A549 treated with CORT108297 at 1 μM for 4 hours (cell line): ENCODE measurements around the gene GFER. TPM values are rescaled to one million over a fixed set of nuclear protein-coding genes. Genes with fewer than 3 reads are reported as not detected.

Experiments
- total RNA-seq: library from RNA; stranded (reverse); fragments of 200-300 nt; extraction: Qiagen RNA extraction; gene quantifications from 5 replicates; pipeline ENCODE4 v1.2.3, GENCODE V29; 2022

Gene GFER
- 21.3 to 45.6 TPM (median 42.0 TPM) in 5 replicates for total RNA-seq

GRCh38 chr16:1983544-1984346 lies at the start of gene GFER:
TSS of gene GFER (plus strand) at chr16:1984193. CDS start at chr16:1984219, 26 bp downstream.

GRCh38 chr16:1942810-1943726 lies 40.9 kb upstream of the GFER start, which contains the start of gene MSRB1:
TSS of gene MSRB1 (minus strand) at chr16:1943199. CDS start at chr16:1943156, 43 bp downstream.

GRCh38 chr16:1959269-1960039 lies 24.5 kb upstream of the GFER start, which contains the start of gene NDUFB10:
TSS of gene NDUFB10 (plus strand) at chr16:1959538. CDS start at chr16:1959625, 87 bp downstream.

GRCh38 chr16:1964506-1965395 lies 19.2 kb upstream of the GFER start, which contains the start of gene RPS2:
TSS of gene RPS2 (minus strand) at chr16:1964826. CDS start at chr16:1964625, 201 bp downstream.

GRCh38 chr16:1966460-1966859 lies 17.5 kb upstream of the GFER start, which contains the start of gene RNF151:
TSS of gene RNF151 (plus strand) at chr16:1966856. CDS start at chr16:1966882, 26 bp downstream.

GRCh38 chr16:1971796-1972489 lies 12.1 kb upstream of the GFER start, which contains the start of gene TBL3:
TSS of gene TBL3 (plus strand) at chr16:1972053. CDS start at chr16:1972165, 112 bp downstream.

GRCh38 chr16:1981398-1981836 lies 2.6 kb upstream of the GFER start, which contains the start of gene NOXO1:
TSS of gene NOXO1 (minus strand) at chr16:1981469. CDS start at chr16:1981179, 290 bp downstream.

GRCh38 chr16:1989209-1990100 lies 5.5 kb downstream of the GFER start, which contains the start of gene SYNGR3:
TSS of gene SYNGR3 (plus strand) at chr16:1989970. CDS start at chr16:1990103, 133 bp downstream.

GRCh38 chr16:2009791-2010510 lies 26.0 kb downstream of the GFER start, which contains the start of gene ZNF598:
TSS of gene ZNF598 (minus strand) at chr16:2009821.

GRCh38 chr16:2019518-2019920 lies 35.5 kb downstream of the GFER start, which contains the start of gene NPW:
TSS of gene NPW (plus strand) at chr16:2019785.

GRCh38 chr16:2026461-2027023 lies 42.5 kb downstream of the GFER start, which contains the start of gene NHERF2:
TSS of gene NHERF2 (plus strand) at chr16:2026902. CDS start at chr16:2027006, 104 bp downstream.

Other genes with a start within 250 kb of the GFER start
- gene NME3, start 212.7 kb upstream of the GFER start, total RNA-seq, result 28.9 to 70.0 TPM (median 65.7 TPM) in 5 replicates
- 5.2 to 12.2 TPM (median 10.1 TPM) in 5 replicates for gene EME2, start 211.4 kb upstream of the GFER start, total RNA-seq
- 153 to 277 TPM (median 252 TPM) in 5 replicates for gene MRPS34, start 211.1 kb upstream of the GFER start, total RNA-seq
- gene SPSB3, start 201.6 kb upstream of the GFER start, total RNA-seq, result 15.2 to 28.8 TPM (median 25.6 TPM) in 5 replicates
- 57.1 to 94.6 TPM (median 90.2 TPM) in 5 replicates for gene NUBP2, start 201.2 kb upstream of the GFER start, total RNA-seq
- 0.04 to 0.13 TPM (median 0.08 TPM) in 3 of 5 replicates, not detected in the others for gene IGFALS, start 190.5 kb upstream of the GFER start, total RNA-seq
- gene HAGH, start 157.4 kb upstream of the GFER start, total RNA-seq, result 58.3 to 76.8 TPM (median 69.0 TPM) in 5 replicates
- gene FAHD1, start 157.0 kb upstream of the GFER start, total RNA-seq, result 47.7 to 53.9 TPM (median 52.3 TPM) in 5 replicates
- gene MEIOB, start 112.0 kb upstream of the GFER start, total RNA-seq, result 1.7 to 2.3 TPM (median 1.9 TPM) in 5 replicates
- gene HS3ST6, start 65.8 kb upstream of the GFER start, total RNA-seq, result 1.6 to 3.9 TPM (median 3.0 TPM) in 5 replicates
- 25.7 to 36.5 TPM (median 34.4 TPM) in 5 replicates for gene MSRB1, start 41.0 kb upstream of the GFER start, total RNA-seq
- gene RPL3L, start 29.5 kb upstream of the GFER start, total RNA-seq, result not detected in 5 replicates
- 230 to 308 TPM (median 254 TPM) in 5 replicates for gene NDUFB10, start 24.7 kb upstream of the GFER start, total RNA-seq
- gene RPS2, start 19.4 kb upstream of the GFER start, total RNA-seq, result 3,823 to 5,639 TPM (median 5,518 TPM) in 5 replicates
- gene RNF151, start 17.3 kb upstream of the GFER start, total RNA-seq, result 0.10 TPM in 1 of 5 replicates, not detected in the others
- gene TBL3, start 12.1 kb upstream of the GFER start, total RNA-seq, result 32.8 to 46.2 TPM (median 39.0 TPM) in 5 replicates
- gene NOXO1, start 2.7 kb upstream of the GFER start, total RNA-seq, result 0.09 to 0.52 TPM (median 0.21 TPM) in 5 replicates
- gene SYNGR3, start 5.8 kb downstream of the GFER start, total RNA-seq, result 5.5 to 9.7 TPM (median 8.2 TPM) in 5 replicates
- 45.4 to 65.2 TPM (median 62.1 TPM) in 5 replicates for gene ZNF598, start 25.6 kb downstream of the GFER start, total RNA-seq
- gene NPW, start 35.6 kb downstream of the GFER start, total RNA-seq, result 0.87 to 1.3 TPM (median 1.1 TPM) in 5 replicates
- gene NHERF2, start 42.7 kb downstream of the GFER start, total RNA-seq, result 43.6 to 63.6 TPM (median 62.0 TPM) in 5 replicates
- gene NTHL1, start 63.6 kb downstream of the GFER start, total RNA-seq, result 37.5 to 51.5 TPM (median 47.5 TPM) in 5 replicates
- gene TSC2, start 63.8 kb downstream of the GFER start, total RNA-seq, result 26.6 to 43.3 TPM (median 38.2 TPM) in 5 replicates
- gene PKD1, start 151.7 kb downstream of the GFER start, total RNA-seq, result 36.3 to 64.1 TPM (median 59.9 TPM) in 5 replicates
- 2.4 to 4.6 TPM (median 3.5 TPM) in 5 replicates for gene RAB26, start 164.4 kb downstream of the GFER start, total RNA-seq
- 40.5 to 59.7 TPM (median 53.3 TPM) in 5 replicates for gene TRAF7, start 171.6 kb downstream of the GFER start, total RNA-seq
- 0.32 to 0.66 TPM (median 0.56 TPM) in 5 replicates for gene CASKIN1, start 212.4 kb downstream of the GFER start, total RNA-seq
- 42.1 to 58.2 TPM (median 51.9 TPM) in 5 replicates for gene MLST8, start 221.3 kb downstream of the GFER start, total RNA-seq
- gene BRICD5, start 226.7 kb downstream of the GFER start, total RNA-seq, result 4.2 to 6.5 TPM (median 5.7 TPM) in 5 replicates
- gene PGP, start 230.6 kb downstream of the GFER start, total RNA-seq, result 16.3 to 36.4 TPM (median 34.8 TPM) in 5 replicates
- 16.7 to 27.8 TPM (median 26.6 TPM) in 5 replicates for gene E4F1, start 239.4 kb downstream of the GFER start, total RNA-seq